GM08714 (cell line): Measurements from ENCODE around the gene SELENOT.

ENCODE experiments used
- H3K4me3 ChIP-seq: fragments of 200-500 bp; sonication (Bioruptor generic); 2 replicates; pipeline ENCODE4 v1.5.1; 2014; ENCODE audit warnings: mild to moderate bottlenecking, low read length, inconsistent platforms
- ZNF274 ChIP-seq: IDR thresholded peaks from 2 replicates; pipeline ENCODE4 v1.6.1; 2012; ENCODE audit warnings: mild to moderate bottlenecking, low read depth, low read length

SELENOT gene, protein sequence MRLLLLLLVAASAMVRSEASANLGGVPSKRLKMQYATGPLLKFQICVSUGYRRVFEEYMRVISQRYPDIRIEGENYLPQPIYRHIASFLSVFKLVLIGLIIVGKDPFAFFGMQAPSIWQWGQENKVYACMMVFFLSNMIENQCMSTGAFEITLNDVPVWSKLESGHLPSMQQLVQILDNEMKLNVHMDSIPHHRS

DNA sequence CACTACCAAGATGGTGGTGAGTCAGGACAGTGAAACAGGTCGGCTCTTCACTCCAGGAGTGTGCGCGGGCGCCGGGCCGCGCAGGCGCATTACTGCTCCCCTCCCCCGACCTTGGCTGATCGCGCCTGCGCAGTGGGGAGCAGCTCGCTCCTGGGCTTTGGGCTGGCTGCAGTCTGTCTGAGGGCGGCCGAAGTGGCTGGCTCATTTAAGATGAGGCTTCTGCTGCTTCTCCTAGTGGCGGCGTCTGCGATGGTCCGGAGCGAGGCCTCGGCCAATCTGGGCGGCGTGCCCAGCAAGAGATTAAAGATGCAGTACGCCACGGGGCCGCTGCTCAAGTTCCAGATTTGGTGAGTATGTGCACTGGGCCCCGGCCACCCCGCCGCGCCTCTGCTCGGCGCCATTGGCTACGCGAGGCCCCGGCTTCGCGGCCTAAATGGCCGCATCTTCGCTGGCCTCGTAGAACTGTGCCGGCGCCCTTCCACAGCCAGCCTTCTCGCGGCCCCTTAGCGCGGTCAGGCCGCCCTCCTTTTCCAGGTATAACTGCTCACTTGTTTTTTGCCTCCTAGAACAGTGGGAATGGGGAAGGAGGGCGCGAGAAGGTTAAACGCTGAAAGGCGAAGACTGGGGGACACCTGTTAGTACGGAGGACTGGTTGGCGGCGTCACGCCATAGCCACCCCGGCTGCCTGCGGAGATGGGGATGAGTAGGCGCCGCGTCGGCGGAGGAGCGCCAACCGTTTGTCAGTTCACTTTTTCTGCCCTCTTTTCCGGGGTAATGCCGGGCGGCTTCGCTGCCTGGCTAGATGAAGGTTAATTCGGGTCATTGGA, at the start of gene SELENOT:
SELENOT (plus strand) TSS at position 169 of the 827 bp plus-strand sequence; CDS start at position 211, 42 bp downstream.
- peak within 1 kb of the TSS; percentile 93 for H3K4me3 ChIP-seq
- TF ChIP-seq ZNF274, result no peak

DNA sequence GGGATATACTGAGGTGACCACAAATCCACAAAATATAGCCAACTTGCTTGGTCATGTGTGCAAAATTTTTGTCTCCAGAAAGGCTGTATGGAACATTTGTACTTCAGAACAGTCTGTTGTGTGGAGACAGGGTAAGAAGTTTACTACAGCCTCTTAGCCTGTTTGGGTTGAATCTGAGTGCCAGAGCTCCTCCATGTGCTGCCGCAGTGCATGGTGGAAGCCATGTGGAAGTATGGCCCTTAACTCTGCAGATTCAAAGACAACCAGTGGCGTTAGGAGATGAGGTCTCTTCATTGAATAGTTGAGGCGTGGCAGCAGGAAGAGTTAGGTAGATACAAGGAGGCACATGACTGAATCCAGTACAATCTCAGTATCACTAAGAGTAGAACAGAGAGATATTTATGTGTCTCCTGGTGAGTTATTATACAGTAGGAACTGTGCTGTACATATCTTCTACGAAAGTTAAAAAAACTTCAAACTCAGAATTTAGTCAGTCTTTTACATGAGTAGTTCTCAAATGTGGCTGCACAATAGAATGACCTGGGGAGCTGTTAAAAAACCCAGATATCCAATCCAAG, 47.2 kb upstream of the SELENOT start:
- TF ChIP-seq ZNF274, result no peak
- H3K4me3 ChIP-seq, result no peak overlapping the region

DNA sequence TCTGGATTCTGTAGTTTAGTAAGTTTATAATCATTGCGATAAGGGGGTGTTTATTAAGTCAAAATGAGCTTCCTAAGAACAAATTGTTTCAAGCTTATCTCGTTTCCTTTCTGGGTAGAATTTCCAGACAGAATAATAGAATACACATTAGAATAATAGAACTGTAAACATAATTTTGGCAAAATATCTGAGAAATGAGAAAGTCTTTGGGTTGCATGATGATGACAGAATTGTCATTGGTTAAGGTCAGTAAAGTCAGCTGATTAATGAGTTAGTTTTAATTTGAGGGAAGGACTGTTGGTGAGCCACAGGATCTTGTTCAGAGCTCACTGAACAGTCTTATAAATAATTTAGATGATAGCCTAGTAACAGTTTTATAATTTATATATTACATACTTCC, 46.3 kb upstream of the SELENOT start:
- H3K4me3 ChIP-seq, result no peak overlapping the region
- no peak for TF ChIP-seq ZNF274

DNA sequence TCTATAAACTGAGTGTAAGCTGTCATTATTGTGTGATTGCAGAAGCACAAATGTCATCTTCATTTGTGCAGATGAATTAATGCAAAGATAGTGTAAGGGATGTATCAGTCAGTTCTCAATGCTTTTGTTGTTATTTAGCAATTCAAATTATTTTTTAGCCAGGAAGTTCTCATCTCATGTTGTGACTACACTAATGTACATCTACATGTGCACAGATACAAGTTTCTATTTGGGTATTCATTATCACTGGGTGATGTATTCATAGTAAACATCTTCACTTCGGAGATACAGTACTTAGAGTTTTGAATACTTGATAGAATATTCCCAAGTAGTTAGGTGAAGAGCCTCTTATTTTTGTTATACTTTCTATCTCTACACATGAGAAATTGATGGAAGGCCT, 45.4 kb upstream of the SELENOT start:
- H3K4me3 ChIP-seq, result no peak overlapping the region
- TF ChIP-seq ZNF274, result no peak

DNA sequence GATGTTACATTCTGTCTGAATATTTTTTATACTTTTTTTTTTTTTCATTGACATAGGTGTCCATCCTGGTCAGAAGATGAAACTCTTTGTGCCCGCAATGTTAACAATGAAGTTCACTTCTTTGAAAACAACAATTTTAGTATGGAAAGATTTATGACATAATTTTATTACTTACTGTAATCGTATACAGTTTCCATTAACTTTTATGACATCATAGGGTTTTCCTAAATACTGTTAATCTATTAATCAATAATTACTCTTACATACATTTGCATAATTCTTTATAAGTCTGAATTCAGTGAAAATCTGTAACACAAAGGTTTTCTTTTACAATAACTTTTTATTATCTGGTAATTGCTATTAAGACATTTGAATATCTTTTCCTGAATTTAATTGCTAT, 38.9 kb upstream of the SELENOT start:
- H3K4me3 ChIP-seq, result no peak overlapping the region
- TF ChIP-seq ZNF274, result no peak

DNA sequence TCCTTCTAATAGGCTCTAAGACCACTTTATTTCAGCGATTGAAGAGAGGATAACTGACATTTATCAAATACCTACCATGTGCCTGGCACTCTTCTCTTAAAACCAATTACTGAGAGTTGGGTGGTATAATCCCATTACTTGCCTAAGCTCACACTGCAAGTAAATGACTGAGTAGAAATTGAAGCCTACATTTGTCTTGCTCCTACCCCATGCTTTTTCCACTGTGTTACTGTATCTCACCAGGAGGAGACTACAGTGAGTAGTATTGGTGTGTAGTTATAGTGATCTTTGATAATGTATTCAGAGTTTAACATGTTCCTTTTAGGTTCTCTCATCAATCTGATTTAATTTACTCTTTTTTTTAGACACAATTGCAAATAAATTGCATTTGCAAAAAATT, 35.8 kb upstream of the SELENOT start:
- TF ChIP-seq ZNF274, result no peak
- H3K4me3 ChIP-seq, result no peak overlapping the region

DNA sequence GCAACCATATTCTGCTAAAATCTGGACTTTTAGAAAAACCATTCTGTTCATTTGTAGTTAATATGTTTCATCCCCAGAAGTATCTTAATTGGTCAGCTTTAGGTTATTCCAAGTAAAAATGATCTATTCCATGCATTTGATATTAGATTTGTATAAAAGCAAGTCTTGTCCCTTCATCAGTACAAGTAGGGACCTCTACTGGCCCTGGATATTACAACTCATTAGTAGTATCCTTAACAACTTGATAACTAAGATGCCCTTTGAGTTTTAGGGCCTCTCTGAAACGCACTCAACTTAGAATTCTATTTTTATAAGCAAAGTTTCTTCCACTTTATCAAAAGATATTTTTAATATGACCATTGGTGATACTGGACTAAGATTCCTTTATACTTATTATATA, 25.3 kb upstream of the SELENOT start:
- no peak for TF ChIP-seq ZNF274
- H3K4me3 ChIP-seq, result no peak overlapping the region

DNA sequence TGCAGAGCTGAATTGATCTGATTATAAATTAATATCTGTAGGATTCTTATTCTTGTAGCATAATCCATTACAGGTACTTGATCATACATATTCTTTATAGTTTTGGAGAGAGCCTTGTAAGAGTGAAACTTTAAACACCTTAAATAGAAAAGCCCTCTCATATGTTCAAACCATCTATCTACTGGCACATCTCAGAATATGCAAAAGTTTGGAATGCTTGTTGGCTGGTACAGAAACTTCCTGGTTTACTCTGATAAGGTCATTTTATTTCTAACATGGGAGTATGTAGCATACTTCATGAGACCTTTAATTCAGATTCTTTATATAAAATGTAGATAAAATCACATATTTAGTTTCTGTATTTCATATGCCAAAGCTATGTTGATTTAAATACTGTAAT, 21.9 kb upstream of the SELENOT start:
- TF ChIP-seq ZNF274, result no peak
- H3K4me3 ChIP-seq, result no peak overlapping the region

DNA sequence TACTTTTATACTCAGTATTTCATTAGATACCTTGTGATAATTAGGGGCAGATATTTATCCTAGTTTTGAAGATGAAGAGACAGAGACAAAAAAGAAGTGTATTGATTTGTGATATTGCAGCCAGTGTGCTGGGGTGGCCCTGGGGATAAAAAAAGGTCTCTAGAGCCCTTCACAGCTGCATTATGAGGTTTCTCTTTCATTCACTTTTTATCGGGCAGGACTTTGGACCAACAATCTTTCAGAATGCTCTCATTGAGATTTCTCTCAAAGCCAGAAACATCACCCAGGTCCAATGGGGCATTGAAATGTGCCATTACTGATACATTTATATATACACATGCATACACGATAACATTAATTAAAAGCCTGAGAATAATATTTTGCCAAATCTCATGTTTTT, 20.5 kb upstream of the SELENOT start:
- TF ChIP-seq ZNF274, result no peak
- H3K4me3 ChIP-seq, result no peak overlapping the region; the same call in 1 of the 2 replicates

DNA sequence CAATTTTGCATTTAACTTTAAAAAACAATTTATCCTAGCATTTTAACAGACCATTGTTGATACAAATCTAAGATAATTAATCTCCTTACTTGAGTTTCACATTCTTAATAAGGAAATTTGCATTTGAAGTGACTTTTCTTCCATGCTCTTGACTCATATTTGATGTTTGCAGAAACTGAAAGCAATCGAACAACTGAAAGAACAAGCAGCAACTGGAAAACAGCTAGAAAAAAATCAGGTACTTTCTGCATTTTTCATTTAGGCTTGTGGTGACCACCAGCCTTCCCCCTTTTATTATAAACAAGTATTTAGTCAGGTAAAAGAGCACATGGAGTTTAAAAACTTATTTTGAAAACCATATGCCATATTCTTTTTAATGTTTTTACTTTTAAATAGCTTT, 20.1 kb upstream of the SELENOT start:
- no peak for TF ChIP-seq ZNF274
- H3K4me3 ChIP-seq, result no peak overlapping the region

DNA sequence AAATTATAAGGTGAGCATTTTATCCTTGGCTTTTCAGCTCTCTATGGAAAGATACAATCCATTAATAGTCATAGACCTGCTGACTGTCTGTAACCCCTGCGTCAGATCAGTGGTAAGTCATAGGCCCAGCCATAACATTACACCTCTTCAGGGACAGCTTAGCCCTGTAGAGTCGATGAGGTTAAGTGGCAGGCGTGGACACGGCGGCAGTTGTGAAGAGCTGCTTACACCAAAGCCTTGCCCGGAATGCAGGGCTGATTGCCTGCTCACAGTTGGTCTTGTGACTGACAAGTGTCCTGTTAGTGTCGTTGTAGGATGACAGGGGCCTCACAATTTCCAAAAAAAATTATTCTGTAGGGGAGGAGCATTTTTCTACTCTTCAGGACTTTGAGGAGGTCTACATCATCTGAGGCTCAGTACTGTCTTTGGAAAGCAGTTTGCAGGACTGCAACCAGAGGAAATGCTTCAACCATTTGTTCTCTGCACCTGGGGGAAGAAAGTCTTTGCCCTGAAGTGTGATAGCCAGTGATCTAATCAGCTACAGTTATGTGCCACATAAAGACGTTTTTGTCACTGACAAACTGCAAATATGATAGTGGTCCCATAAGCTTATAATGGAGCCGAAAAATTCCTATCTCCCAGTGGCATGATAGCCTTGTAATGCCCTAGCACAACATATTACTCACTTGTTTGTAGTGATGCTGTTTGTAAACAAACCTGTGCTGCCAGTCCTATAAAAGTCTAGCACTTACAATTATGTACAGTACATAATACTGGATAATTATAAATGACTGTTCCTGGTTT, 14.9 kb upstream of the SELENOT start:
- no peak for TF ChIP-seq ZNF274
- no peak overlapping the region for H3K4me3 ChIP-seq

DNA sequence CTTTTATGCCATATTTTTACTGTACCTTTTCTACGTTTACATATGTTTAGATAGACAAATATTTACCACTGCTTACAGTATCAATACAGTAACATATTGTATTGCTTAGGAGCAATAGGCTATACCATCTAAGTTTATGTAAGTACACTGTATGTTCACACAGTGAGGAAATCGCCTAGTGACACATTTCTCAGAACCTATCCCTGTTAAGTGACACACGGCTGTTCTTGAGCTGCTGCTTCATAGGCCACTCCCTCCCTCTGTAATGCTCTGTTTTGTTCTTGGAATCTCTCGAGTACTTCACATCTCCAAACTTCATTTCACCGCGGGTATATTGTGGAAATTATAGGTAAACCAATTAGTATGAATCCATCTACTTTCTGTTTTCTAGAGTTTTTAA, 13.4 kb upstream of the SELENOT start:
- no peak for TF ChIP-seq ZNF274
- H3K4me3 ChIP-seq, result no peak overlapping the region

DNA sequence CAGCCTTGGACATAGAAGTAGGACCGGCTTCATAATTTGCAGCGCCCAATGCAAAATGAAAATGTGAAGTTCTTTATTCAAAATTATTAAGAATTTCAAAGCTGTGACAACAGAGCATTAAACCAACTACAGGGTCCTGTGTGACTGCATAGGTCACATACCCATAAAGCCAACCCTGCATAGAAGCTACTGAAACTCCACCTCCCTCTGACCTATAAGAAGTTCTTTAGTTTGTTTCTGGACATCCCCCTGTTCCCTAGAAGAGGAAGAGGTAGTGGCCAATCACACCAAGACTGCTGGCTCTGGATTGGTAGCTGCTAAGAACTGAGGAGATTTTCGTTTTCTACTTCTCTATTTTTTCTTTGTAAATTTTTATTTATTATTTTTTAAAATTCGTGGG, 9.0 kb upstream of the SELENOT start:
- H3K4me3 ChIP-seq, result no peak overlapping the region
- no peak for TF ChIP-seq ZNF274

DNA sequence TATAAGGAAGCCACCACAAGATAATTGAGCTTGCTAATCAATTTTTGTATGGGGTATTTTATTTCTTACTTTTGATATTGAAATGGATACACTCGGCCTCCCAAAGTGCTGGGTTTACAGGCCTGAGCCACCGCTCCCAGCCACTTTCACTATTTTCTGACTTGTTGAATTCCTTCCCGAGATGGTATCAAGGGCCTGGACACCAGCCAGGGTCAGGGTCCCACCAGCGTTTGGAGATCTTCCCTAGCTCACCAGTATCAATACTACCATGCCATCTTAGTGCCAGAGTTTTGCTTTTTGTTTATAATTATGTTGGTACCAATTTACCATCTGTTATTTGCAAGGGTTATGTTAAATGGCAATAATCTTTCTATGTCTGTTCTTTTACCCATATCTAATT, 5.5 kb upstream of the SELENOT start:
- no peak overlapping the region for H3K4me3 ChIP-seq
- TF ChIP-seq ZNF274, result no peak
